NCI-H345 treated with DMSO at 0.1 percent for 48 hours (cell line): ENCODE data around the gene ZWILCH.

ENCODE experiments used
- DNase-seq: peaks from one replicate; lab custom pipeline; 2025; ENCODE audit not compliant: unreplicated experiment; lab: John Stamatoyannopoulos, UW

Gene ZWILCH

DNA sequence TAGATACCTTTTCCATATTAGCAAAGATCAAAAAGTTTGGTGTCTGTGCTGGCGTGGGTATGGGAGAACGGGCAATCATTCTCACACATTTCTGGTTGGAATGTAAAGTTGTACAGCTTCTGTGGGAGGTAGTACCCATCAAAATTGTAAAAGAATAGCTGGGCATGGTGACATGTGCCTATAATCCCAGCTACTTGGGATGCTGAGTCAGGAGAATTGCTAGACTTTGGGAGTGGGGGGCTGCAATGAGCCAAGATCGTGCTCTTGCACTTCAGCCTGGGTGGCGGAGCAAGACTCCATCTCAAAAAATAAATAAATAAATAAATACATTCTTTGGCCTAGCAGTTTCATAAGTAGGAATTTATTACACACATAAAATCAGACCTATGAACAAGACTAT, 37.8 kb downstream of the ZWILCH start:
- DNase-seq: no peak

DNA sequence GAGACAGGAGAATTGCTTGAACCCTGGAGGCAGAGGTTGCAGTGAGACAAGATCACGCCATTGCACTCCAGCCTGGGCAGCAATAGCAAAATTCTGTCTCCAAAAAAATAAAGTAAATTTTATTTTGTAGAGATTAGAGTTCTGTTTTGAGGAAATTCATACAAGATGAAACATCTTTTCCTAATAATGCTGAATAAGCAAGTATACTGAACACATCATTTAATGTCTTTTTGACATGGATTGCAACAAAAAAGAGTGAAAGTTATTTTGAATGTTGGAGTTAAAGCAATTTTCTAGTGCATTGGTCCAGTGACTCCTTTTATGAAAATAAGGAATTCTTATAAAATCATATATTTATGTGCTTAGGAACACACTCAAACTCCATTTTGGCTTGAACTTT, 40.1 kb downstream of the ZWILCH start:
- no peak for DNase-seq

DNA sequence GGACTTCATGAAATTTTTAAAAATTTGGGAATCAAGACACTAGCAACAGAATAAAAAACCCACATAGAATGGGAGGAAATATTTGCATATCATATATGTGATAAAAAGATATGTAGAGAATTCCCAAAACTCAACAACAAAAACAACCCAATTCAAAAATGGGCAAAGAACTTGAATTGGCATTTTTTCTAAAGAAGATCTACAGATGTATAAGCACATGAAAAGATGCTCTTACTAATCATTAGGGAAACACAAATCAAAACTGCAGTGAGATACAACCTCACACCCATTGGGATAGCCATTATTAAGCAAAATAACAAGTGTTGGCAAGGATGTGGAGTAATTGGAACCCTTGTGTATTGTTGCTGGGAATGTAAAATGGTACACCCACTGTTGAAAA, 50.6 kb downstream of the ZWILCH start:
- DNase-seq: no peak

DNA sequence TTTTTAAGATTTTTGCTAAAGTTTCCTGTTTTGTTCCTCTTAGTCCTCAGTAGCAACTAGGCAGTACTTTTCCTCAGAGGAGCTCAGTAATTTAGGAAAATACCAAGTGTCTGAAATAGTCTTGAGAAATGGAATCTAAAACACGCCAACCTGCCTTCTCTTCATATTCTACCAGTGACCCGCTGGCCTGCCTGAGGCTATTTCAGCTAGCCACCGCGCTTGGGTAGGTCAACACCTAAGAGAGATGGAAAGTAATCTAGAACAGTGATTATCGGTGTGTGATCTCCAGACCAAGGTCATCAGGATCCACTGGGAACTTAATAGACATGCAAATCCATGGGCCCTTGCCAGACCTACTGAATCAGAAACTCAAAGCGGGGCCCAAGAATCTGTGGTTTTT, 53.1 kb downstream of the ZWILCH start:
- DNase-seq: no peak

DNA sequence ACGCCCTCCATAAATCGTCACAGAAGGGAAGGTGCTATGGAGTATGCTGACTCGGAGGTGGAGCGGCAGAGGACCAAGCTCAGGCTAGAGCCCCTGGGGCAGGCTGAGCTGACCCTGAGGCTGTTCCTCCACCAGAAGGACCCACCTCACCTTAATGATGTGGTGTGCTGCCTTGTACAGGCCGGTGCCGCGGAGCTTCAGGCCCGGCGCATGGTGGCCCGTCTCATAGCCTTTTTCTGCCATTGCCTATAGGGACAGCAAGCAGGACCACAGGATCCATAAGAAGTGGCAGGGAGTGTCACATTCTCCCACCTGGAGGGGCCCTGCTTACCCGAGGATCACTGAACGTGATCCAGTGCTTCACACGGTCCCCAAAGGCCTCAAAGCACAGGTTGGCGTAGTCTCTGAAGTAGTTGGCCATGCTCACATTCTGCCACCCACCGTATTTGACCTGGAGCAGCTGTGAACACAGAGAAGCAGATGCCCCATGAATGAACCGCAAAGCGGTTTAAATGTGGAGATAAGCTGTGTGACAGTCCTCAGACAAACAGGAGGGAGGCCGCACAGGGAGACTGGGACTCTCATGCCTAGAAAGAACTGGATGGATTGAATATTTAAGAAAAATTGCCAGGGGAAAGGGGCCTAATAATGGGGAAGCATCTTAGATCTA, 55.9 kb downstream of the ZWILCH start:
- no peak for DNase-seq

DNA sequence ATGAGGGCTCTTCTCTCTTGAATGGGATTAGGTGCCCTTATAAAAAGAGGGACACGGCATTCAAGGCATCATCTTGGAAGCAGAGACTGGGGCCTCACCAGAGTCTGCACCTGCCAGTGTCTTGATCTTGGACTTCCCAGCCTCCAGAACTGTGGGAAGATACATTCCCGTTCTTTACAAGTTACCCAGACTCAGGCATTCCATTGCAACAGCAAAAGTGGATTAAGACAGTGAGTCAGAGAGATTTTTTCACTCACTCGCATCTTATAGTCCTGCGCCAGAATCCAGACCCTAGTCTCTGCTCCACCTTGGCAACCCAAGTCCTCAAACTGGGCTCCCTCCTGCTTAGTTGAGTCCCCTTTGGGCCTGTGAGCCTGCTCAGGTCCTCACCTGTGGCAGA, 58.0 kb downstream of the ZWILCH start:
- DNase-seq: no peak

DNA sequence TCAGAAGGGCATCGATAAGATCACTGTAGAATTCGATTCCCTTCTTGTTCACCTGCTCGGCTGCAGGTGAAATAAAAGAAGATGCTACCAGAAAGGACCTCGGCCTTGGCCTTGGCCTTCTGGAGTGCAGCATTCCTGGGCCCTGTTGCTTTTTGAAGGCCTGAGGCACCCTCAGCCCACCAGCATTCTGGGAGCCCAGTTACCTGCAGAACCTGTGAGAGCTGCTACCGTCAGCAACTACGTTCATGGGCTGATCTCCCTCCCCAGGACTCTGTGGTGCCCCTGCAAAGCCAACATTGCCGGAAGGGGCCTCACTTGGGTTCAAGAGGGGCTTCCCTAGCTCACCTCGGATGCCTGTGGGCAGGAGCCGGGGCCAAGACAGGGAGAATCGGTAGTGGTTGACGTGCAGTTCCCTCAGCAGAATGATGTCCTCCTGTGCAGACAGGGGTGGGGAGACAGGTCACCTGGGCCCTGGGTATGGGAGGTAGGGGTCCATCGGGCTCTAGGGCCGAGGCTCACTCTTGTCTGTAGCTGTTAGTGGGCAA, 58.5 kb downstream of the ZWILCH start:
- no peak for DNase-seq

DNA sequence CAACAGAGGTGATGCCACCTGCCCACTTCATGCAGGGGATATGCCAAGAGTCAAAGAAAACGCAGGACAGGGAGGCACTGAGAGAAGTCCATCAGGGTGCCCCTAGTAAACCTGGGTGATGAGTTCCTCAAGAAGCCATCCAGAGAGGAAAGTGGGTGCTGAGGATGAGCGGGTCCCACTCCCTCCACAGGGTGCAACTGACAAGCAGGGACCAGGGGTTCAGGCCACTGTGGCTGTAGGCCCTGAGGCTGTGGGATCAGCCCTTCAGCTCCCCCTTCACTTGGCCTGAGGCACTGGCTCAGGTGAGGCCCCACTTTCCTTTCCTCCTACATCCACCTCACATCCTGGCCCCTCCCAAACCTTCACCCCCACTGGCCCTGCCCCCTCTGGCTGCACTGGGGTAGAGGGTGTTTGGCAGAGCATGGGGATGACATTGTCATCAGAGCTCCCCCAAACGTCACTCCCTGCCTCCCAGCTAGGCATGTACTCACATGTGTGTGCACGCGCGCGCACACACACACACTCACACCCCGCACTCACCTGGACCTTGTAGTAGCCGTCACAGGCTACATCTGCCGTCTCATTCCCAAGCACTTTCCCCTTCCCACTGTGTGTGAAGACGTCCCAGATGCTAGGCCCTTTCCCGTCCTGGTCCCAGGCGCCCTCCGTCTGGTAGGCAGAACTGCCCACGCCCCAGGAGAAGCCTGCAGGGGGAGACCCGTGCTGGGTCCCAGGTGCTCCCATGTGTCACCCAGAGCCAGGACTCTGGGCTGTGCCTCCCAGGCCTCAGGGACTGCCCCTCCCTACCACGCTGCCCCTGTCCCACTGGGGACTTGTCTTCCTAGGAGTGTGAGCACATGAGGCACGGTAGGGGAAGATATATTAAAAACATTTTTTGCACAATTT, 59.3 kb downstream of the ZWILCH start:
- DNase-seq: no peak

DNA sequence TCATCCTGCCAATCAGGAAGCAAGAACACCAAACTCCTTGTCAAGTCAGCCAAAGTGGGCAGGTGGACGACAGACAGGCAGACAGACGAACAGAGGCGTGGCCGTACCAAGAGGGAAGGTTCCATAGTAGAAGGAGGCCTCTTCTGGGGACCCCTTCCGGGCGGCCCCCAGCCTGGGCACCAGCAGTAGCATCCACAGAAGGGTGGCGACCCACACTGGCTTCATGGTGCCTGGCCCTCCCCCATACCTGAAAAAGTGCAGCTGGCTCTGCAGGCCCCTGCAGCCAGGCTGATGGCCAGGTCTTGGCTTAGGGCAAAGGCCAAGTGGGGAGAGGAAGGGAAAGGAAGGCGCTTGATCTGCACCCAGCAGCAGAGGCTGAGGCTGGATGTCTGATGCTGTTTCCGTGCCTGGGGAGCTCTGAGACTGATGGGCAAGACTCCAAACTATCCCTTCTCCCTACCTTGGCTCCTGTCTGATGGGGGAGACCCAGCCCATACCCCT, 60.1 kb downstream of the ZWILCH start:
- DNase-seq: no peak

DNA sequence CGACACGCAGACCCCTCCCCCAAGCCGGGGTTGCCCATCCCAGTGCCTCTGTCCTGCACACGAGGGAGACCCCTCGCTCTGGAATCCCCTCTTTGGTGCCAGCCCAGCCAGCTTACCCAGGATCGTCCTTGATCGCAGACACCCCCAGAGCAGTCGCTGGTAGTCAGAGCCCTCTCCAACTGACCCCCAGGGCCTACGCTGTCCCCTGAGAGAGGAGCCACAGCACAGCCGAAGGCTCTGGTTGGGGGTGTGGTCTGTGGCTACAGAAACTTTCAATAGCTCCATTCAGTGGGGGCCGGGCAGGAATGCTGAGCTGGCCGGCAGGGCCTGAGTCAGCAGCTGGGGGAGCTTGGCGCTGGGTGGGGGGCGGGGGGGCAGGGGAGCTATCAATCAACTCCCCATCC, 60.6 kb downstream of the ZWILCH start, which contains the start of gene LCTL:
Gene LCTL, minus strand, starts transcription at position 258 of the 404 bp plus-strand sequence. CDS start 633 bp downstream, outside the sequence.
- no peak for DNase-seq

DNA sequence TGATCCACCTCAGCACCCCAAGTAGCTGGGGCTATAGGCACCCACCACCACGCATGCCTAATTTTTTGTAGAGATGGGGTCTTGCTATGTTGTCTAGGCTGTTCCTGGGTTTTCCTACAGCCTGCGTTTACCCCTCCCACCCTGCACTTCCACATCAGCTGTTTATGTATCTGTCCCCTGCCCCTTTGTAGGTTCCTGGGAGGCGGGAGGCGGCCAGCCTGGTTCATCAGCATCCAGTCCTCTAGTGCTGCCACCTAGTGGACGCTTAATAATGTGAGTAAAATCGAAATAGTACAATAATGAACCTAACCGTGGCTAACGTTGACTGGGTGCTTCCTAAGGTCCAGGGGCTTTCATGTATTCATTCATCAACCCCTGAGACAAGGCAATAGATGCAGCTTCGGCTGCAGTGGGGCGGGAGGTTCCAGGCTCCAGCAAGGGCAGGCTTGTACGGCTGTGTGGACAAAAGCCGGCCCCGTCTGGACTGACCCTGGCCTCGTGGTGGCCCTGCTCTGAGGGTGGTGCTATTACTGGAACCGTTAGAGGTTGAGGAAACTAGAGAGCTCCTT, 61.9 kb downstream of the ZWILCH start:
- peak; percentile 18 for DNase-seq

DNA sequence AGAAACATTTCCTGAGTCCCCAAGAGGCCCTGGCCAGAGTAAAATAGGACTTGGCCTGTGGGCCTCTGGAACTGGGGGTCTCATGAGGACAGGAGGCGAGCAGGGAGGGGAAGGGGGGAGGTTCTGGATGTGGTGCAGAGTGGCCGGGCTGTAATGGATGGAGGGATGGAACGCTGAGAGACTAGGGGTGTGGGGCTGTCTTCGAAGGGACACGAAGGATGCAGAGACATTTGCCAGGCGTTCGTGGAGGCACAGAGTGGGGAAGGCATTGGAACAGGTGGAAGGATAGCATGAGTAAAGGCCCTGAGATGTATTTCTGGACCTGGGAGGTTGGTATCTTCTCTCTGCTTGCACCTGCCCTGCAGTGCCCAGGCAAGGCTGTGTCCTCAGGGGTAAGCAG, 62.8 kb downstream of the ZWILCH start:
- DNase-seq: no peak

DNA sequence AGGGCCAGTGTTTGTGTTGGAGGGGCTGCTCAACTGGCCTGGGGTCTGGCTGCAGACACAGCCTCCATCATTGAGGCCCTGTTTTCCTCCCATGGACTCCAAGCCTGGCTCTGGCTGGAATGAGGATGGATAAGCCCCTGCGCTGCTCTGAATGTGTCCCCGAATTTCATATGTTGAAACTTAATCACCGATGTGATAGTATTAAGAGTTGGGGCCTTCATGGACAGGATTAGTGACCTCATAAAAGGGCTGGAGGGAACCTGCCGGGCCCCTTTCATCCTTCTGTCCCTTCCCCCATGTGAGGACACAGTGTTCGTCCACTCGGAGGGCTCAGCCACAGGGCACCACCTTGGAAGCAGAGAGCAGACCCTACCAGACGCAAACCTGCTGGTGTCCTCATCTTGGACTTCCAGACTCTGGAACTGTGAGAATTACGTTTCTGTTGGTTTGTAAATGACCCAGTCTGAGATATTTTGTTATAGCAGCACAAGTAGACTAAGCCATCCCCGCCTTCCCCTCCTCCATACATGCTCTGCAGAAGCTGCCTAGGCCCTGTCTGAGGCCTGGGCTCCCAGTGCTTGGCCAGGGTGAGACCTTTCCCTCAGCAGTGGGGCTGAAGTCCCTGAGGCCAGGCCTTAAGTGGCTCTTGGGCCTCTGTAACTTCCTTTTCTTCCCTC, 64.5 kb downstream of the ZWILCH start:
- DNase-seq: no peak

DNA sequence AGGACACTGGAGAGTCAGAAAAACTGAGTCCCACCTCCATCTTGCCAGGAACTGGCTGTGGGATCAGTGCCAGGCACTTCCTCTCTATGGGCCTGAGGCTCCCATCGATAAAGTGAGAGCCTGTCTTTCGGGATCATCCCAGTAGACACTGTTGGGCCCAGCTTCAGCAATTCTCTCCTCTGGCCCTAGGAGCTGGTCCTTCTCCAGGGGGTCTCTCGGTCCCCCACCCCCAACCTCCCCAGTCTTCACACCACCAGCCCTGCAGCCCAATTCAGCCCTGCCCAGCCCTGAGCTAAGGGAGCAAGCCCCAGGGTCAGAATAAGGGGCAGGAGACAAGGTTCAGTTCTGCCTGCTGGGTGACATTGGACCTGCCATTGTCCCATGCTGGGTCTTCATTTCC, 65.2 kb downstream of the ZWILCH start:
- no peak for DNase-seq

DNA sequence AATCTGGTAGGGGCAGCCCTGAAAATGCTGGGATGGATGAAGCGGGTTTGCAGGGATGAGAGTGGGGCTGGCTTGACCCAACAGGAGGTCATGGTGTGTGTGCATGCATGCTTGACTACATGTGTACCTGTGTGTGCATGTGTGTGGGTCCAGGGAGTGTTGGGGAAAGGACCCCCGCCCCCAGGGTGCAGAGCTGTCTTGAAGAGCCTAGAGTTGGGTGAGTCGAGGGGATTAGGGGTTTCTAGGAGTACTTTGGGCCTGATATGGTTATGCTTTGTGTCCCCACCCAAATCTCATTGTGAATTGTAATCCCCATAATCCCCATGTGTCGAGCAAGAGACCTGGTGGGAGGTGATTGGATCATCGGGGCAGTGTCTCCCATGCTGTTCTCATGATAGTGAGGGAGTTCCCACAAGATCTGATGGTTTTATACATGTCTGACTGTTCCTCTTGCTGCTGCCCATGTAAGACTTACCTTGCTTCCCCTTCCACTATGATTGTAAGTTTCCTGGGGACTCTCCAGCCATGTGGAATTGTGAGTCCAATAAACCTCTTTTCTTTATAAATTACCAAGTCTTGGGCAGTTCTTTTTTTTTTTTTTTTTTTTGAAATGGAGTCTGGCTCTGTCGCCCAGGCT, 65.8 kb downstream of the ZWILCH start:
- DNase-seq: no peak

DNA sequence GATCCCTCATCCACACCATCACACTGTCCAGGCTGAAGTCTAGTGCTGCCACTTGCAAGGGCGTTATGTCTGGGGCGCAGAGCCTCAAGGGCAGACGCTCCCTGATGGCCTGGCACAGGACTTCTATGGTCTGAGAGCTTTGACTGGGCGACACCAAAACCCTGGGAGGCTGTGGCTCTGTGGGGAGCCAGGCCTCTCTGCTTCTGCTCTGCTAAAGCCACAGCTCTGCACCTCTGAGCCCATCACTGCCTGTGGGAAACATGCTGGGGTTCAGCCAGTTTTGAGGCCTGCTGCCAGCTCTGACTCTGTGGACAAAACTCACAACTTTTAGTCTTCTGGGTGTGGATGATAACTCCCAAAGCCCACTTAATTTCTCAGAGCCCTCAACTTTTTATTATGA, 67.0 kb downstream of the ZWILCH start:
- DNase-seq: no peak

DNA sequence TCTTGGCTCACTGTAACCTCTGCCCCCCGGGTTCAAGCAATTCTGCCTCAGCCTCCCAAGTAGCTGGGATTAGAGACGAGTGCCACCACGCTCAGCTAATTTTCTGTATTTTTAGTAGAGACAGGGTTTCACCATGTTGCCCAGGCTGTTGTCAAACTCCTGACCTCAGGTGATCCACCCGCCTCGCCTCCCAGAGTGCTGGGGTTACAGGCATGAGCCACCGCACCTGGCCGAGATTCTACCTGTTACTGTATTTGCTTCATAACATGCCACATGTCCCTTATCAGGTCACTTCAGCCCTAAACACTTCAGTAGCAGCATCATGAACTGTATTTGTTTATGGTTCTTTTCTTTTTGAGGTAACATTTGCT, 68.2 kb downstream of the ZWILCH start:
- DNase-seq: no peak

DNA sequence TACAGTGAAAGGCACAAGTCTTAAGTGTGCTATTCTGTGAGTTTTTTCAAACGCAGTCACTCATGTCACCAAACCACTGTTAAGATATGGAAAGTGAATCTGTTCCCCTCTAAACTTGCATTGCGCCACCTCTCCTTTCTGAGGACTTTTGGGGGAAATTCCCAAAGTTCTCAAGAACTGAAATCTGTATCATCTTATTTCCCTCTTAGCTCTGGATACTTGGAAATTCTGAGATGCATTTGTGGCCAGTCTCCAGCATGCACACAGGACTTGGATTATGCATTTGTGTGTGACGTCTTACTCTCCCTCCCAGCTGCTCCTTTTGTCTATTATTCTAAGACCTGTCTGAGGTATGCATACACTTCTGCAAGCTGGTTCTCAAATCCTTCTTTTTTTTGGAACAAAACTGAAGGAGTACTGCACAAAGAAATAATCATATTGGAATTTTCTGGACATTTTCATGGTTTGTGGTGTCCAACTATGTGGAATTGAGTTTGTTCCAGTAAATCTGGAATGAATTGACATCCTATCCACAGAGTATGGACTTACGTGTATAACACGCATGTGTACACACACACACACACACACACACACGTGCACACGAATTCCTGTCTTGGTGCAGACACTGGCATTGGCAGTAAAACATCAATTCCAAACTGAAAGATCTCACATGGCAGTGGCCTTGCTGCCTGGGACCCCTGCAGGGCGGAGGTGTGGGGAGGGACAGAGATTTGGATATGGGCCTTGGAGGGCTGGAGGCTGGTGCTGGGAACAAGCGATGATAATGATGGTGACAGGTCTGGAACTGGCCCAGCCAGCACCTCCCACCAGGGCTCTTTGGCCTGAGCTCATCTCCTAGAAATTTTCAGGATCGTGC, 68.8 kb downstream of the ZWILCH start:
- no peak for DNase-seq

DNA sequence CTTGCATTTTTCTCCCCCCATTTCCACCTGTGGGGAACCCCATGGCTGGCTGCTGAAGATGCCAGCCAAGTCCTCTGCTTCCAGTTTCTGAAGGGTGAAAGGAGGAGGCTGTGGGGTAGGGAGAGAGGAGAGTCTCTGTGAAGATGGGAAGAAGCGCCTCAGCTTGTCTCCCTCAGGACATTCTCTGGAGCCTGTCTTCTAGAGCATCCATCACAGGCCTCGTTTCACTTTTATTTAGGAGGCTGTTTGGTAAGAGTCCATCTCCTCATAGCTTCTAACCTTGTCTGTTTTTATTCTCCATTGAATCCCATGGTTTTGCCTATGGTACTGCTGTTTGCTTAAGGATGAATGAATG, 69.4 kb downstream of the ZWILCH start:
- DNase-seq: no peak
